ENCODE data around the gene GRM8.
"Not testable (repeated sequence)": the region's sequence is repeated elsewhere in the genome, so short reads cannot be mapped to it uniquely, and the experiment has no call there.

Gene GRM8

DNA sequence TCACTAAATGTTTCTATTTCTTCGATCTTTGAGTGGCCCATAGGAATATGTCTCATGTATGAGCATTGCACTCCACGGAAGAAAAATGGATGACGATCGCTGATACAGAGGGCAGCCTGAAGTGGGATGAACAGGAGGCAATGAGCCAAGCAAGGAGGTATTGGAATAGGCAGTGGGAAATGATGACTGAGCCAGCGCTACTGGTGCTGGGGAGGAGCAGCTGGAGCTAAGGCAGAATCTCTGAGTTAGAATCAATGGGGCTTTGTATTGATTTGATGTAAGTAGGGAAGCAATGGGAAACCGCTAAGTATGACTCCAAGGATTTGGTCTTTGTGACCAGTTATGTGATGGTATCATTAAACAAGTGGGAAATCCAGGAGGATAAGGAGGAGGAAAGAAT is 345.1 kb downstream of the GRM8 start:
- H3K27me3 Mint-ChIP-seq = peaks cover 14% of the 10 kb centered on the region
- not testable (repeated sequence) for H3K4me1 Mint-ChIP-seq (ENCODE audit: low read depth); H3K27ac Mint-ChIP-seq; H3K4me3 Mint-ChIP-seq; H3K36me3 Mint-ChIP-seq (ENCODE audit: low read depth); H3K9me3 Mint-ChIP-seq

DNA sequence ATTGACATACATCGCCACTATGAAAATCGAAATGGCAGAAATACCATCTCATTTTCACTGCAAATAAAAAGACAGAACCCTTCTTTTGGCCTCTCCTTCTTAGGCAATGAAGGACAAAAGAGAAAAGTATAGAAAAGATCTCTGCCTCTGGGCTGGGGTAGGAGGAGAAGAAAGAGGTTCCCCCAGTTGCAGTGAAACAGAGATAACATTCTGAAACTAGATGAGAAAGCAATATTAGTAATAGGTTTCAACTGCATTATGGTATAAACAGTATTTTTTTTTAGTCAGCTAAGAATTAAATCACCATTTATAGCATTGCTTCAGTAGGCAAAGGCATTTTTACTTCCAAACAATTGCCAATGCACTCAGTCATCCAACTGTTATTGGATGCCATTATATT is 347.5 kb downstream of the GRM8 start:
- not testable (repeated sequence) for H3K9me3 Mint-ChIP-seq; H3K27ac Mint-ChIP-seq; H3K4me1 Mint-ChIP-seq (ENCODE audit: low read depth); H3K36me3 Mint-ChIP-seq (ENCODE audit: low read depth); H3K4me3 Mint-ChIP-seq
- peaks cover 14% of the 10 kb centered on the region for H3K27me3 Mint-ChIP-seq

DNA sequence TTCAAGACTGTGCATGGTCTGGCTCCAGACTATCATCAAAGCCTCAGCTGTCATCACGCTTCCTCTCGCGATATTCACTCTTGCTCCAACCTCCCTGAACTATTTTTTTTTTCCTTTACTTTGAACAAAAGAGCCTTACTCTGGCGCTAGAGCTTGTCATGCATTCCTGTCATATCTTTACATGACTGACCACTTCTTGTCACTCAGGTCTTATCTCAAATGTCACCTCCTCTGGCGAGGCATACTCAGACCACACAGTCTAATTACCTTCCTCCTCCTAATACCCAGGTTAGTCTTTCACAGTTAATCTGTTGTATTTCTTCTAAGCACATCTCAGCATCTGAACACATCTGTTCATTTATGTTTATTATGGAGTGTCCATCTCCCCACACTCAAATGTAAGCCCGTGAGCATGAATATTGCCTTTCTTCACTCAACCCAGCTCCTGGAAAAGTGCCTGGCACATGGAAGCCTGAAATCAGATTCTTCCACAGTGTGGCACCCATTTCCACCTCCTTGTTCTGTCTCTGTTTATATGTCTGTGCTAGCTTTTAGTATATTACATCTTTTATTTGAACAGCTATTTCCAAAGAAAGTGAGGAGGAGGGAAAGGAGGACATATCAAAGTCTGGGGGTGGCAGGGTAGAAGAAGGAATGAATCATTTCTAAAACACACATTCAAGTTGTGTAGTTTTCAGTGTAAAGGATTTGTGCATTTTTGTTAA is 351.5 kb downstream of the GRM8 start:
- H3K4me3 Mint-ChIP-seq; H3K36me3 Mint-ChIP-seq (ENCODE audit: low read depth); H3K9me3 Mint-ChIP-seq; H3K27ac Mint-ChIP-seq; H3K27me3 Mint-ChIP-seq; H3K4me1 Mint-ChIP-seq (ENCODE audit: low read depth): not testable (repeated sequence)

DNA sequence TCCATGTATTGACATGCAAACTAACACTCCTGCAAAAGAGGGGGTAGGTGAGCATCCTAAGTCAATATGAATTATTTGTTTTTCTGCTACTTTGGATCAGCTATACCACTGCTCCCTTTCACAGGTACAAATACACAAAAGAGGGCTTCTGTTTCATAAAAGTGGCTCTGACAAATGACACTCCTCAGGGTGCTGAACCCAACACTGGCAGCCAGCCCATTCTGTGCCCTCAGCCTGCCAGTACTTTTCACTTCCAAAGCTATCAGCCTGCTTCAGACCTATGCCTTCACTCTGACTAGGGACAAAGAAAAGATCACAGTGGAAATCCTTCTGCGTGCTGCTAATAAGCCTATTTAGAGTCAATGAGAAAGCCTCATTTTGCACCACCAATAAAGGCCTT is 364.8 kb downstream of the GRM8 start:
- not testable (repeated sequence) for H3K4me1 Mint-ChIP-seq (ENCODE audit: low read depth); H3K4me3 Mint-ChIP-seq; H3K36me3 Mint-ChIP-seq (ENCODE audit: low read depth); H3K9me3 Mint-ChIP-seq; H3K27me3 Mint-ChIP-seq; H3K27ac Mint-ChIP-seq

DNA sequence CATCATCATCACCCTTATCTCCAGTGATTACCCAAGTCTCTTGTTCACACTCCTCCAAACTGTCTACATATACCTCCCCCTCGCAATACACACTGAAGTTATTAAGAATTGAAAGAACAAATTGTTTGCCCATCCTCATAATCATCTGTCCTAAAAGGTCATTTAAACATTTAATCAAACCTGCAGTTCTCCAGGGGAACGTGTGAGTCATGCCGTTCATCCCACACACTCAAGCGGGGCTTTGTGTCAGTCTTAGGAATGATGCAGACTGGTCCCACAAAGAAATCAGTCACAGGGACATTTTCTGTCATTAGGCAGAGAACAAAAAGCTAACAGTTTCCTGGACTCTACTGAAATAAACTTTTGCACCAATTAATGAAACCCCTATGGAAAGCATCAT is 365.2 kb downstream of the GRM8 start:
- H3K36me3 Mint-ChIP-seq (ENCODE audit: low read depth); H3K27me3 Mint-ChIP-seq; H3K4me1 Mint-ChIP-seq (ENCODE audit: low read depth); H3K9me3 Mint-ChIP-seq; H3K4me3 Mint-ChIP-seq; H3K27ac Mint-ChIP-seq: not testable (repeated sequence)

DNA sequence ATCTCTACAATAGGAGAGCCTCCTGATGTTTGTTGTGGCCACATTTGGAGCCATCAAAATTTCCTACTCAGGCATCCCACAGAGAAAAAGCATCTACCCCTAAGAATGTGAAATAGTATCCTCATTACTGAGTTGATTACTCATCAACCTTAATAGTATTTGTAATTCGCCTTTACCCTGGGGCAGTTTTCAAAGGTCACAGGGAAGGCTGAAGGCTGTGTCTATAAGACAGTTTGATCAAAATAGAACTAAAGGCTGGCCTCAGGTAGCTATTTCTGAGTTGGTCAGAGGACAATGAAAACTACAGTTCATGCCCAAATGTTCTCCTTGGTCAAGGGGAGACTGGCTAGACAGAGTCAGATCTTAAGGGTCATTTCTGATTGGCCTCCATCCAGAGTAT is 370.0 kb downstream of the GRM8 start:
- H3K27ac Mint-ChIP-seq; H3K4me3 Mint-ChIP-seq; H3K4me1 Mint-ChIP-seq (ENCODE audit: low read depth); H3K36me3 Mint-ChIP-seq (ENCODE audit: low read depth); H3K27me3 Mint-ChIP-seq; H3K9me3 Mint-ChIP-seq: not testable (repeated sequence)

DNA sequence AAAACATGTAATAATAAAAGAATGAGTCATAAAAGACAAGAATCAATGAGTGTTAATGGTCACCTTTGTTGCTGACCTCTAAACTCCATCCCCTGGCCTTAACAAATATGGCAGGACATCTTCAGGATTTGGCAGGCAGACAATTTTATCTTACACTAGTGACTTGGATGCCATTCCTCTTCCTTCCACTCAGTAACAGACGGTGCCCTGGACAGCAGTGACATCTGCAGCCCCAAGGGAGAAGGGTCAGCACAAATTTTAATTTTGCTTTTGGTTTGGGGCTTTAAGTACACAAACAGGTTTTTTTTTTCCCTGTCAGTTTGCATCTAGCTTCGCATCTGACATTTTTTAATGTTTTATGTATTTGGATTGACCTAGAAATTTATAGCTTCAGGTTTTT is 370.8 kb downstream of the GRM8 start:
- not testable (repeated sequence) for H3K27ac Mint-ChIP-seq; H3K4me3 Mint-ChIP-seq; H3K27me3 Mint-ChIP-seq; H3K9me3 Mint-ChIP-seq; H3K36me3 Mint-ChIP-seq (ENCODE audit: low read depth); H3K4me1 Mint-ChIP-seq (ENCODE audit: low read depth)

DNA sequence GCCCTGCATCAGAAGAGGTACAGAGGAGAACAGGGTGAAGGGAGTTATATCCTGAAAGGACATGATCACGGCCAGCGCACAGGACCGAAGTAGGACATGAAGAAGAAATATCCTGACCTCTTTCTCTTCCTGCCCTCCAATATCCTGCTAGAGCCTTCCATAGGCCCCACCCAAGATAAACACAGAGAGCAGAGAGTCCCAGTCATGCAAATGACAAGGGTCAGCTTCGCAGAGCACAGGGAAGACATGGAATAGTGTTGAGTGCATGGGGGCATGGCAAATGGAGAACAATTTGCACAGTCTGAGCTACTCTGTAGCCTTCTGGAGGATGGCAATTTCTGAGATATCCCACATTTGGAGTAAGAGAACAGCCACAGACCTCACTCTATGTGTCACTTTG is 371.4 kb downstream of the GRM8 start:
- H3K27ac Mint-ChIP-seq = no peak overlapping the region
- H3K9me3 Mint-ChIP-seq = no peaks in the 10 kb centered on the region
- H3K4me3 Mint-ChIP-seq = no peak overlapping the region
- H3K4me1 Mint-ChIP-seq (ENCODE audit: low read depth) = no peaks in the 10 kb centered on the region
- no peaks in the 10 kb centered on the region for H3K36me3 Mint-ChIP-seq (ENCODE audit: low read depth)
- H3K27me3 Mint-ChIP-seq = no peaks in the 10 kb centered on the region

DNA sequence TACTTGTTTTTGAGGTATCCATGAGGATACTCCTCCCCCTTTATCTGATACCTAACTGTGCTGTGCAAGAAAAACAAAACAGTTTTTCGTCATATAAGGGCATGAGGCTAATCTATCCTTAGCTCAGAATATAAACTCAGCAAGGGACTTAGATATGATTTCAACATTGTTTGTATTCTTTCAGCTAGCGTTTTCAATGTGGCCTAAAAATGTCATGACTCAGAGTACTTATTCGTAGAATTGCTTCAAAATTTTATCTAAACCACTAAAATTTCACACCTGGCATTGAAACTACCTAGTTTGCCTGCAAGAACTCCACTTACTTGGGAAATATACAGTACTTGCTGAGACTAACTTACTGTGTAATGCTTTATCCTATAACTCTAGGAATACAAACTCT is 376.2 kb downstream of the GRM8 start:
- H3K4me1 Mint-ChIP-seq (ENCODE audit: low read depth); H3K27ac Mint-ChIP-seq; H3K4me3 Mint-ChIP-seq; H3K9me3 Mint-ChIP-seq; H3K27me3 Mint-ChIP-seq; H3K36me3 Mint-ChIP-seq (ENCODE audit: low read depth): not testable (repeated sequence)

DNA sequence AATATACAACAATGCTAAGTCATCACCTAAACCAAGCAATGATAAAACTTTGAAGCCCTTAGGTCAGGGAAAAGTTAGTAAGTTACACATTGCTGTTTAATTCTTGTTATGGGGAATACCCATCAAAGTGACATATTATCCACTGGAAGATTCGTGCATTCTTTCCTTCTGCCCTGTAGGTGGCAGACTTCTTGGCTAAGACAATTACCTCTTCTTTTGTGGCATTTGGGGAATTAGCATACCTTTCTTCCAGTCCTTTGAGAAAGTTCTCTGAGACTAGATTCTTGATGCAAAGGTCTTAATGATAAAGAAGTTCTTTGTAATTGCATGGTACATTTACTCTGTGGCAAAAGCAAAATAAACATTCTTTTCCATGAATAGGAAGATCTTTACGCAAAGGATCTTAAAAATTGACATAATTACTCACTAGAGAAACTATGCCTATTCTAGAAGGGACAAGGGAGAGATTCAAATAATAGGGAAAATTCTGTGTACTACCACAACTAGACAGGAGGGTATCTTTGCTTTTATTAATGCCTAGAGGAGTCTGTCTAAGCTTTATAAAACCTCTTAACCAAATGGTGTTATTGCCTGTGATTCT is 395.9 kb downstream of the GRM8 start:
- no peak overlapping the region for H3K4me3 Mint-ChIP-seq
- H3K27ac Mint-ChIP-seq = no peak overlapping the region
- H3K9me3 Mint-ChIP-seq = no peaks in the 10 kb centered on the region
- no peaks in the 10 kb centered on the region for H3K4me1 Mint-ChIP-seq (ENCODE audit: low read depth)
- H3K36me3 Mint-ChIP-seq (ENCODE audit: low read depth) = no peaks in the 10 kb centered on the region
- peaks cover 4% of the 10 kb centered on the region for H3K27me3 Mint-ChIP-seq

DNA sequence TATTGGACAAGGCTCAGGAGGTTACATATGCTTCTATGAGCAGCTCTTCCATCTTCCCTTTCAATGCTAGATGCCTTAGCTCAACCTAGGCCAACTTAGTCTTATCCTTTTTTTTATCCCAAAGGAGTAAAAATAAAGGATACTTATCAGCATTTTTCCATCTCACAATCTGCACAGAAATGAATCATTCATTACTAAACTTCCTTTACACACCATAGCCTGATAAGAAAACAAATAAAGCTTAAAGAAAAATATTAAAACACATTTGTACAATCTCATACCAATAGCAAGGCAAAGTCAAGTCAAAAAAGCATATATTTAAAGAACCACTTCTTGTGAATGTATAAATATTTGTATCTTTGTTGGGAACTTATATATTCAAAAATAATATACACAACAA is 407.4 kb downstream of the GRM8 start:
- peaks cover 6% of the 10 kb centered on the region for H3K9me3 Mint-ChIP-seq
- H3K27me3 Mint-ChIP-seq = peaks cover 3% of the 10 kb centered on the region
- H3K4me1 Mint-ChIP-seq (ENCODE audit: low read depth) = no peaks in the 10 kb centered on the region
- no peaks in the 10 kb centered on the region for H3K36me3 Mint-ChIP-seq (ENCODE audit: low read depth)
- no peak overlapping the region for H3K27ac Mint-ChIP-seq
- H3K4me3 Mint-ChIP-seq = no peak overlapping the region

DNA sequence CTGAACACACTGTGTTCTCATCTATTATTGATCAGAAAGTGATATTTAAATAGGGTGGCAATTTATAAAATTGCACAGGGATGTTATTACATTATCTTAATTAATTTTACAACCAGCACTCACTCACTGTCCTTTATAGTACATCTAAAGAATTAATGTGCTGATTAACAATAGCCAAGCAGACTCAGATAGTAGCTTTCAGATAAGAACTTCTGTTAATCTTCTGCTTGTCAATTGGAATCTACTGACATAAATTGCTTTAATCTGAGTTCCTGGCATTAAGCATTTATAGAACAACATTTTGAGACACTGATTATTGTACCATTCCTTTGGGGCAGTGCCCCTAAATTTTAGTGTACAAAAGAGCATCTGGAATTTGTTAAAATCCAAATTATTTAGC is 408.9 kb downstream of the GRM8 start:
- Mint-ChIP-seq H3K27ac (no peak overlapping the region), H3K9me3 (peaks cover 6% of the 10 kb centered on the region), H3K4me1 (ENCODE audit: low read depth) (no peaks in the 10 kb centered on the region), H3K36me3 (ENCODE audit: low read depth) (no peaks in the 10 kb centered on the region), H3K4me3 (no peak overlapping the region), H3K27me3 (peaks cover 3% of the 10 kb centered on the region)

DNA sequence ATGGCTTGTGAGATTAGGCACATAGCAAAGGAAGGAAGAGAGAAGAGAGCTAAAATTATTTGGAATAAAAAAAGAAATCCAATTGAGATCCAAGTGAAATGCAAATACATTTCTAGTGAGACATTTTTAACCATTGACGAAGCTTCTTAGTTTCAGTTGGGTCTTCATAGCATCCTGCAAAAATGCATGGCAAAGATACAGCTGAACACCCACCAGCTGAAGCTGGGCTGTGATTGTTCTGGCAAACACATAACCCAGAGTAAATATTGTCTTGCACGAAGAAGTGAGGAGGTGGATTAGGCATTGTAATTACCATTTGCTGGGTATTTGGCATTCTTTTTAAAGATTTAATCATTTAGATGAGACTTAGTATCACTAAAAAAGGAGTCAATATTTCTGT is 409.4 kb downstream of the GRM8 start:
- Mint-ChIP-seq H3K36me3 (ENCODE audit: low read depth) (no peaks in the 10 kb centered on the region), H3K27me3 (peaks cover 3% of the 10 kb centered on the region), H3K9me3 (peaks cover 6% of the 10 kb centered on the region), H3K27ac (no peak overlapping the region), H3K4me3 (no peak overlapping the region), H3K4me1 (ENCODE audit: low read depth) (no peaks in the 10 kb centered on the region)

DNA sequence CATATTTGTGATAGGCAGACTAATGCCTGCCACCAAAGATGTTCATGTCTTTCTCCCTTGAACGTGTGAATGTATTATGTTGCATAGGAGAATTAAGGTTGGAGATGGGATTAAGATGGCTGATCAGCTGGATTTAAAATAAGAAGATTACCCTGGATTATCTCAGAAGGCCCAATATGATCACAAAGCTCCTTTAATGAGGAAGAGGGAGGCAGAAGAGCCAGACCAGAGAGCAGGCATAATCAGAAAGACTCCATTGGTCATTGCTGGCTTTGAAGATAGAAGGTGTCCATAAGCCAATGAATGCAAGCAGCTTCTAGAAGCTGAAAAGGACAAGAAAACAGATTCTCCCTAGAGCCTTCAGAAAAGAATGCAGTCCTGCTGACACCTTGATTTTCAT is 410.3 kb downstream of the GRM8 start:
- Mint-ChIP-seq H3K4me3 (no peak overlapping the region), H3K27me3 (no peaks in the 10 kb centered on the region), H3K4me1 (ENCODE audit: low read depth) (no peaks in the 10 kb centered on the region), H3K36me3 (ENCODE audit: low read depth) (no peaks in the 10 kb centered on the region), H3K9me3 (peaks cover 6% of the 10 kb centered on the region), H3K27ac (no peak overlapping the region)

DNA sequence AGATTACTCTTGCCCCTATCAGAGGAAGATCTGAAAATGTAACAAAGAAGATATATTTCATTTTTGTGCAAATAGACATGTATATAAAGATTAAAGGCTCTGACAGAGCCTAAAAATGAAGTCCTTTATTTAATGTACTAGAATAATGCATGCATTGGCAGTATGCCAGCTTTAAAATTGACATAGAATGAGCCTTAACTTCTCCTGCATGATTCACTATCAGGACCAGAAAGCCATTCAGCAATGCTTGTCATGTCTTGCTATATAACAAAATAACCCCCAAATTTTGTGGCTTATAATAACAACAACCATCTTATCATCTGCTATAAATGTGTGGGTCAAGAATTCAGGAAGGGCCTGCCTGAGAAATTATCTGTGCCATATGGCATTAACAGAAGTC is 411.9 kb downstream of the GRM8 start:
- Mint-ChIP-seq H3K4me1 (ENCODE audit: low read depth) (peaks cover 3% of the 10 kb centered on the region), H3K9me3 (peaks cover 6% of the 10 kb centered on the region), H3K27me3 (peaks cover 5% of the 10 kb centered on the region), H3K4me3 (no peak overlapping the region), H3K27ac (no peak overlapping the region), H3K36me3 (ENCODE audit: low read depth) (no peaks in the 10 kb centered on the region)

DNA sequence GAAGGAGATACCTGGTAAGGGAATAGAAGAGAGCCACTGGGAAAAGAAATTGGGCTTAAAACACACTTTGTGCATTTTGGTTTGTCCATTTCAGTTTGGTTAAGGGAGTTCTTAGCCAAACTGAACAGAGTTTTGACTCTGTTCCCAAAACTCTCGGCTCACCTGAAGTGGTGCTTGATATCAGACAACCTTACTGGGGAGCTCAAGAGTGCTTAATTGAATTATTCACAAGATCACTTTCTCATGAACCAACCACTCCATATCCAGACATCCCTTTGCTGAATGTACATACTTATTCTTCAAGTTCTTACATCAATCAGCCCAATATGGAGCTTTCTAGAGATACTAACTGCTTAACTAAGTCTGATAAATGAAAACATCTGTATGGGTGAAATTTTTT is 413.1 kb downstream of the GRM8 start:
- H3K4me3 Mint-ChIP-seq = no peak overlapping the region
- H3K4me1 Mint-ChIP-seq (ENCODE audit: low read depth) = peaks cover 3% of the 10 kb centered on the region
- H3K9me3 Mint-ChIP-seq = no peaks in the 10 kb centered on the region
- H3K27ac Mint-ChIP-seq = no peak overlapping the region
- peaks cover 5% of the 10 kb centered on the region for H3K27me3 Mint-ChIP-seq
- H3K36me3 Mint-ChIP-seq (ENCODE audit: low read depth) = no peaks in the 10 kb centered on the region
